Fibroblast of peridontal ligament (primary cell): ENCODE measurements around the gene MAMDC4.
"Not testable (repeated sequence)": the region's sequence is repeated elsewhere in the genome, so short reads cannot be mapped to it uniquely, and the experiment has no call there.

ENCODE experiments used
- DNase-seq: peaks from one replicate; pipeline ENCODE4 v3.0.0-alpha.2; 2010; ENCODE audit errors: extremely low read depth

Gene MAMDC4

DNA sequence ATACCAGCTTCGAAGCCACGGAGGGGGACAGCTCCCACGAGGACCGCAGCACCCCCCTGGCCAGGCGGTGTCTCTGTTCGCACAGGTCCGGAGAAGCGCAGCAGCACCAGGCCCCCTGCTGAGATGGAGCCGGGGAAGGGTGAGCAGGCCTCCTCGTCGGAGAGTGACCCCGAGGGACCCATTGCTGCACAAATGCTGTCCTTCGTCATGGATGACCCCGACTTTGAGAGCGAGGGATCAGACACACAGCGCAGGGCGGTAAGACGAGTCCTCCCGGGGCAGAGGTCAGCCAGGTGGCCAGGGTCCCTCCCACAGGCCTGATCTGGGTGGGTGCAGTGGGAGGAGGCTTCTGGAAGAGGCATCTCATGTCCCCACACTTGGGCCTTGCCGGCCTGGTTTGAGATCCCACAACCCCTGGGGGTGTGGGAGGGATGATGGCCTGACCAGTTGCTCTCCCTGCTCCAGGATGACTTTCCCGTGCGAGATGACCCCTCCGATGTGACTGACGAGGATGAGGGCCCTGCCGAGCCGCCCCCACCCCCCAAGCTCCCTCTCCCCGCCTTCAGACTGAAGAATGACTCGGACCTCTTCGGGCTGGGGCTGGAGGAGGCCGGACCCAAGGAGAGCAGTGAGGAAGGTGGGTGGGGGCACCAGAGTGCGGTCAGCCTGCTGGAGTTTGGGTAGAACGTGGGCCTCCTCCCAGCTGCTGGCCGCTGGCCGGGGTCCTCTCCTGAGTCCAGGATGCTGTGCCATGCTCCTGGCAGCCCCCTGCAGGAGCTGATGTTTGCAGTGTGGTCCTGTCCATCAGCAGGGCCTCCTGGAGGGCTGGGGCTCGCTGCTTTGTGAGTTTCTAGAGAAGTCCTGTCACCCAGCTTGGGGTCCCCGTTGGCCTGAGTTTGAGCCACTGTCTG, 12.7 kb upstream of the MAMDC4 start:
- DNase-seq = no peak

DNA sequence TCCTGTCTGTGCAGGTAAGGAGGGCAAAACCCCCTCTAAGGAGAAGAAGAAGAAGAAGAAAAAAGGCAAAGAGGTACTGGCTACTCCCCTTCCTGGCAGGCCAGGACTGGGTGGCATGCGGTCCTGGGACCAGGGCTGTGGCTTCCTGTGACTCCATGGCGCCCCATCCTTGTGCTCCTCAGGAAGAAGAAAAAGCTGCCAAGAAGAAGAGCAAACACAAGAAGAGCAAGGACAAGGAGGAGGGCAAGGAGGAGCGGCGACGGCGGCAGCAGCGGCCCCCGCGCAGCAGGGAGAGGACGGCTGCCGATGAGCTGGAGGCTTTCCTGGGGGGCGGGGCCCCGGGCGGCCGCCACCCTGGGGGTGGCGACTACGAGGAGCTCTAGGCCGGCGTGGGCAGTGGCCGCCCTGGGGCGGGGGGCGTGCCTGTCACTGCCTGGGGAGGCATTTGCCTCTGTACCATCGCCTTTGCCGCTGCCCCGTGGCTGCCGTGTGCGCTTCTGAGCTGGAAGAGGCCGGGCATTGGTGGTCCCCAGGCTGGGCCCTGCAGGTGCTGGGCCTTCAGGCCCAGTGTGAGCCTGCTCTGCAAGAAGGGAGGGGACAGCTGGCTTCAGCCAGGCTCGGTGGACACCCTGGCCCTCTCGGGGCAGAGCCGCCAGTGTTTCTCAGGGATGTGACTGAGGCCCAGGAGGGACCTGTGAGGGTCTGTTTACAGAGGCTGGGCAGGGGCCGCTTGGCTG, 11.8 kb upstream of the MAMDC4 start:
- DNase-seq = no peak

DNA sequence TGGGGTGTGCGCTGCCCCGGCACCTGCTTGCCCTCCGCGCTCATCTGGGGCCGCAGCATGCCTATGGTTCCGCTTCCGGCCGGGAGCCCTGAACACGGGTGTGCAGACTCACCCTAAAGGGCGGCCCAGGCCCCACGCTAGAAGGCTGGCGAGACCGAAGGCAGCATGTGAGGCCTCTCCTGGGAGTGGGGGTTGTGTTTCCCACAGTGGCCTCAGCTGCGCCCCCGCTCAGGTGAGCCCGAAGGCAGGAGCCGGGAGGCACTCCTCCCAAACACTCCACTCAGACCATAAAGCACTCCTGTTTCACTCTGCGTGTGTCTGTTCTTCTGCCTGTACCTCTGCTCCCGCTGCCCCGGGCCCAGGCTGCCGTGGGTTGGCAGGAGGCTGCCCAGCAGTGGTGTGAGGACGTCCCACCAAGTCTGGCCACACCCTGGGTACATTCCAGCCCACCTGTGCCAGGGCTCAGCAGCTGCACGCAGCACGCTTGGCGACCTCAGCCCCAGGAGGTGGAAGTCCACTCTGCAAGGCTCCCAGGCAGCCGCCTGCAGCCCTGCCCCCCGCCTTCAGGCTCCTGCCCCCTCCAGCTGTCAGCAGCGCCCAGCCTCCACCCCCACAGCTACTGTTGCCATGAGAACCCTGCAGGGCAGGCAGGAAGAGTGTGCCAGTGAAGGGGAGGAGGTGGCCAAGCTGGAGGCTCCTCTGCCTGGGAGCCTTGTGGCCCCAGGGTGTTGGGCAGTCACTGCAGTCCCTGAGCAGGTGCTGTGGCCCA, 11.1 kb upstream of the MAMDC4 start:
- peak; percentile 32 for DNase-seq

DNA sequence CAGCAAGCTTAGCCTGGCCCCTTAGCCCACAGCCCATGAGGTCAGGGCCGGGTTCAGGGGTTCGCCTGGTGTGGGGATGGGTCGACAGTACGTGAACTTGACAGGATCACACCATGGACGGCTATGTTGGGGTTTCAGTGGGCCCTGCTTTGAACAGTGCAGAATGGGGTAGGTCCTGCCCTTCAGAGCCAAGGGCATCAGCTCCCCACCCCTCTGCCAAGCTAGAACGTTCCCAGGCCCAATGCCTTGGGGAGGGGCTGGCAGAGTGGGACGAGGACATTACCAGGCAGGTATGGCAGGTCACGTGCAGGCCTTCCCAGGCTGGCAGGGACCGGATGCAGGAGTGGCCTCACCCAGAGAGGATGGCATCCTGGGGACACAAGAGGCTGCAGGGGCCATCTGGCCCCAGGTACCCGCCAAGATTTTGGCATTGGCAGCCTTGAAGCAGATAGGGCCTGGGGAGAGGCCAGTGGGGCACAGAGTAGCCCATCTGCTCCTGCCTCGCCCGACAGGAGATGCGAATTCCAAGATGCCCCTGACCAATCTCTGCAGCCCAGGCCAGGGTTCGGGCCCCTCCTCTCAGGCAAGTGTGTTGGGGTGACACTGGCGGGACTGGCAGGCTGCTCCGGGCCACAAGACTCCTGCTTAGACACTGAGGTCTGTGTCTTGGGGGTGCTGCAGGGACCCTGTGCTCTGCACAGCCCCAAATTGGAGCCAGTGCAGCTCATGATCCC, 10.3 kb upstream of the MAMDC4 start:
- not testable (repeated sequence) for DNase-seq

DNA sequence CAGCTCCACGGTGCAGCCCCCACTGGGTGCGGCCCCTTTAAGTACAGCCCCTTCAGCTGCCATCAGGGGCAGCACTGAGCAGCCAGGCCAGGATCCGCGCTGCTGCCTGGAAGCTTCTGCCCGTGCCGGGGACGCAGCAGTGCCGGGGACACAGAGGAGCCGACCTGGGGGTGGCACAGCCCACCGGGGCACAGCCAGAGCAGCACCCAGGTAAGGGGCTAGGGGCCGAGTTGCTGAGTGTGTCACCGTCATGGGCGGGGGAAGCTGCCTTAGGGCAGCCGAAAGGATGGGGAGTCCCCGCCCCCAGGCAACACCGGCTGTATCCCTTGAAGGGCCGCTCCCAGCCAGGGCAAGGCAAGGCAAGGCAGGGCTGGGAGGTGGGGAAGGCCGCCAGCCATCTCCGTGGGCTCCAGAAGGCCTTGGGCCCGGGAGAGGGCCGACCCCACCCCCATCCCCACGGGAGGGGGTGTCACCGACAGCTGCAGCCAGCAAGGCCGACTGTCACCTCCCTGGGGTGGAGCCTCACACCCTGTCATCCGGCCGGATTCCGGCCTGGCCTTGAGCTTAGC, 9.7 kb upstream of the MAMDC4 start, which contains the start of gene AJM1:
Gene AJM1, plus strand, starts transcription at position 99 of the 569 bp plus-strand sequence. CDS start 1,937 bp downstream, outside the sequence.
- DNase-seq = peak; percentile 65

DNA sequence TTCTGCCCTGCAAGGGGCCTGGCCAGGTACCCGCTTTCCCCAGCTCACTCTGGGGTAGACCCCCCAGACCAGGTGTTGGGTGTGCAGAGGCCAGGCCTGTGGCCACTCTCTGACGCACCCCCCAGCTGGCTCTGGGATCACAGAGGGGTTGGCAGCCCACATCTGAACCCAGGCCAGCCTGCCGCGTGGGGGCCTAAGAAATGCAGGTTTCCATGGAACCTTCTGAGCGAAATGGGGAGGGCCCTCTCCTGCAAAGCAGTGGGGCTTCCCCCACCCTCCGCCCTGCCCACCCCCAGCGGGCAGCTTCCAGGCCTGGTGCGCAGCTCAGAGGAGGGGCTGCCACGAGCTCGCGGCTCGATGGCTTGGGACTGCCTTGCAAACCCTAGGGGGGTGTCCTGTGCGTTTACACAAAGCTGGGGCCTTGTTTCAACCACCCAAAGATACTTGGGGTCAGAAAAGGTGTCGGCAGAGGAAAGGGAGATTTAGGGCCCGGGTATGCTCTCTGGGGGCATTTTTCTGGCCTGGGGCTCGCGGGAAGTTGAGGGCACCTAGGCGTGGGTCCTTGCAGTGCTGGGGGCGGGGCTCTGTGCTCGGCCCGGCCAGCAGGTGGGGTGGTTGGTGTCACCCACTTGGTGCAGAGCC, 8.9 kb upstream of the MAMDC4 start:
- DNase-seq = not testable (repeated sequence)

DNA sequence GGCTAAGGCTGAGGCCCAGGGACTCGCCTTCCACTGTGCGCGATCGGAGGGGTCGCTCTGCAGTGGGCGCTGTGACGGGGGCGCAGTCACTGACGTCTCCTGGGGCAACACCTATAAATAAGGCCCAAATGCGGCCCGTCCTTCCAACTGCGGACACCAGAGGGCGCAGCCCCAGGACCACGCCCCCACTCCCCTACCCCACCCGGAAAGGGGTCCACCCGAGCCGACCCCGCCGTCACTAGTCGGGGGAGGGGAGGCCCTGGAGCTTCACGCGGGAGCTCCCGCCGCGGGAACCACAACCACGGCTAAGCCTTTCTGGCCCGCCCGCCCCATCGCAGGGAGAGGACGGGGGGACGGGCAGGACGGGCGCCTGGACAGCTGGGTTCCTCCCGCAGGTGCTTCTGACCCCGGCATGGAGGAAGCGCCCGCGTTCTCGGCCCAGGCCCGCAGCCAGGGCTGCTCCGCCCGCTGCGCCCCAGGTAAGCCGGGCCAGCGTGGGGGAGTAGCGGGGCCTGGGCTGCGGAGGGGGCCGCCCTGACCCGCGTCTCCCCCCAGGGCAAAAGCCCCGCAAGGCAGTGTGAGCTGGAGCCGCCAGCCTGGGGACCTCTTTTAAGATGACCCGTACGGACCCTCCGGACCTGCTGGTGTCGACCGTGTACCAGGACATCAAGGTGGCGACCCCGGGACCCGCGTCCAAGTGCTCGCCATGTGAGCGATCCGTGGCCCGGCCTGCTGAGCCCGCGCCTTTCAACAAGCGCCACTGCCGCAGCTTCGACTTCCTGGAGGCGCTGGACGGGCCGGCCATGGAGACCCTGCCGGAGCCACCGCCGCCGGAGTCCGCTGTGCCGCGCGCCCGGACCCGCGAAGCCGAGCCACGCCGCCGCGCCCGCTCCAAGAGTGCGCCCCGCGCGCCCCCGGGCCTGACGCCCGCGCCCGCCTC, 8.1 kb upstream of the MAMDC4 start:
- DNase-seq = not testable (repeated sequence)

DNA sequence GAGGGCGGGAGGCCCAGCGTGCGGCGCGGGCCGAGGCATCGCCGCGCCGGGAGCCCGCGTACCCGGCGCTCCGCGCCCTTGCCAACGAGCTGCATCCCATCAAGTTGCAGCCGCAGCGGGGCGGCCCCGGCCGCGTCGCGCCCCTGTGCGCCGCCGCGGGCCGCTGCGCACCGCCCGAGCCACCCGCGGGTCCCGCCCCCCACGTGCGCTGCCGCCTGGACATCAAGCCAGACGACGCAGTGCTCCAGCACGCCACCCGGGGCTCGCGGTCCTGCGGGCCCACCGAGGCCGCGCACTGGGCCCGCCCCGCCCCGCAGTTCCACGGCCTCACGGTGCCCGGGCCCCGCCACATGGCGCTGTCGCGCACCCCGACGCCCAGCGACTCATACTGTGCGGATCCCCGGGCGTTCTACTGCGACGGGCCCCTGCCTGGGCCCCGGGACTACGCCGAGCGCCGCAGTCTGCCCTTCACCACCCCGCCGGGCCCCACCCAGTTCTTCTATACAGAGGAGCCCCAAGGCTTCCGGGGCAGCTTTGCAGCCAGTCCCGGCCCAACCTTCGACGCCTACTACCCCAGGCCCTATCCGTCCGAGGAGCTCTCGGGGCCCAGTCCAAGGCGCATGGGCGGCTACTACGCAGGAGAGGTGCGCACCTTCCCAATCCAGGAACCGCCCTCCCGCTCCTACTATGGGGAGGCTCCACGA, 7.2 kb upstream of the MAMDC4 start:
- DNase-seq = no peak

DNA sequence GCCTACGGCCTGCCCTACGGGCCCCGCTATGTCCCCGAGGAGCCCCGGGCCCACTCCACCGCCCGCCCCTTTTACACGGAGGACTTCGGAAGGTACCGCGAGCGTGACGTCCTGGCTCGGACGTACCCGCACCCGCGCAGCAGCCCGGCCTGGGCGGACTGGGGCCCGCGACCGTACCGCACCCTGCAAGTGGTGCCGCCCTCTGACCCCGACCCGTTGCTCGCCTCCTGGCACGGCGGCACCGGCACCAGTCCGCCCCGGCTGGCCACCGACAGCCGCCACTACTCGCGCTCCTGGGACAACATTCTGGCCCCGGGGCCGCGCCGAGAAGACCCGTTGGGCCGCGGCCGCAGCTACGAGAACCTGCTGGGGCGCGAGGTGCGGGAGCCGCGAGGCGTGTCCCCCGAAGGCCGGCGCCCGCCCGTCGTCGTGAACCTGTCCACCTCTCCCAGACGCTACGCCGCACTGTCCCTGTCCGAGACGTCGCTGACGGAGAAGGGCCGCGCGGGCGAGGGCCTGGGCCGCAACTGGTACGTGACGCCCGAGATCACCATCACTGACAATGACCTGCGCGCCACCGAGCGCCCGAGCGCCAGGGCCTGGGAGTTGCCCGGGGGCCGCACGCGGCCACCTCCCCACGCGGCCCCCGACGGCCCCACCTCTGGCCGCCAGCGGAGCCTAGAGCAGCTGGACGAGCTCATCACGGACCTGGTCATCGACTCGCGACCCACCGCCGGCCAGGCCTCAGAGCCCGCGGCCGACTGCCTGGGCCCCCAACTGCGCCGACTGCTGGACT, 6.5 kb upstream of the MAMDC4 start:
- no peak for DNase-seq

DNA sequence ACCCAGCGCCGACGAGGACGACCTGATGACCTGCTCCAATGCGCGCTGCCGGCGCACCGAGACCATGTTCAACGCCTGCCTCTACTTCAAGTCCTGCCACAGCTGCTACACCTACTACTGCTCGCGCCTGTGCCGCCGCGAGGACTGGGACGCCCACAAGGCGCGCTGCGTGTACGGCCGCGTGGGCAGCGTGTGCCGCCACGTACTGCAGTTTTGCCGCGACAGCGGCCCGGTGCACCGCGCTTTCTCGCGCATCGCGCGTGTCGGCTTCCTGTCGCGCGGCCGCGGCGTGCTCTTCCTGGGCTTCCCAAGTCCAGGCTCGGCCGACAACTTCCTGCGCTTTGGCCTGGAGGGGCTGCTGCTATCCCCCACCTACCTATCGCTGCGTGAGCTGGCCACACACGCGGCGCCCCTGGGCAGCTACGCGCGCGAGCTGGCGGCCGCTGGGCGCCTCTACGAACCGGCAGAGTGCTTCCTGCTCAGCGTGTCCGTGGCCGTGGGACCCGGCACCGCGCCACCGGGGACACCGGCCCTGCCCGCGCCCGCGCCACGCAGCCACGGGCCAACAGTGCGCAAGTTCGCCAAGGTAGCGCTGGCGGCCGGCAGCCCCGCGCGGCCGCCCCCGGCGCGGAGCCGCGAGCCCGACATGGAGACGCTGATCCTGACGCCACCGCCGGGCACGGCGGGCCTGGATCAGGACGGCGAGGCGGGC, 5.6 kb upstream of the MAMDC4 start:
- DNase-seq = no peak

DNA sequence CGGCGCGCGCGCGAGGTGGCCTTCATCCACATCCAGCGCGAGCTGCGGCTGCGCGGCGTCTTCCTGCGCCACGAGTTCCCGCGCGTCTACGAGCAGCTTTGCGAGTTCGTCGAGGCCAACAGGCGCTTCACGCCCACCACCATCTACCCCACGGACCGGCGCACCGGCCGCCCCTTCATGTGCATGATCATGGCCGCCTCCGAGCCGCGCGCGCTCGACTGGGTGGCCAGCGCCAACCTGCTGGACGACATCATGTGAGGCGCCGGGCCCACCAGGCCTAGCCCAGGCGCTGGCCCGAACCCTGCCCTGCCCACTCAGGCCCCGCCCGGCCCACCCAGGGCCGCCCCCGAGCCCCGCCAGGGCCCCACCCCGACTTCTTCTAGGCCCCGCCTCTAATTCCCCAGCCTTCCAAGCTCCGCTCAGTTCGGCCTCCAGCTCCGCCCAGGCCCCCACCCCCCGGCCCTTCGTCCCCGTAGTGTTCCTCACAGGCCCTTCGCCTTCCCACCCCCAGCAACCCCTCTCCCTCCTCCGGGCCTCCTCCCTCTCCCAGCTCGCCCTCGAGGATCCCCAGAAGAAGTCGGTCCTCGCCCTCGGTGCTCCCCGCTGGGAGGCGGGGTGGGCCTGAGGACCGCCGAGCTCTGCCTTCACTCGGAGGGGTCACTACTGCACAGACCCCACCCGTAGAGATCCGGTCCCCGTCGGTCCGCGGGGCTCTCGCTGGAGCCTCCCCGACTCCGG, 4.9 kb upstream of the MAMDC4 start:
- DNase-seq = peak; percentile 52

DNA sequence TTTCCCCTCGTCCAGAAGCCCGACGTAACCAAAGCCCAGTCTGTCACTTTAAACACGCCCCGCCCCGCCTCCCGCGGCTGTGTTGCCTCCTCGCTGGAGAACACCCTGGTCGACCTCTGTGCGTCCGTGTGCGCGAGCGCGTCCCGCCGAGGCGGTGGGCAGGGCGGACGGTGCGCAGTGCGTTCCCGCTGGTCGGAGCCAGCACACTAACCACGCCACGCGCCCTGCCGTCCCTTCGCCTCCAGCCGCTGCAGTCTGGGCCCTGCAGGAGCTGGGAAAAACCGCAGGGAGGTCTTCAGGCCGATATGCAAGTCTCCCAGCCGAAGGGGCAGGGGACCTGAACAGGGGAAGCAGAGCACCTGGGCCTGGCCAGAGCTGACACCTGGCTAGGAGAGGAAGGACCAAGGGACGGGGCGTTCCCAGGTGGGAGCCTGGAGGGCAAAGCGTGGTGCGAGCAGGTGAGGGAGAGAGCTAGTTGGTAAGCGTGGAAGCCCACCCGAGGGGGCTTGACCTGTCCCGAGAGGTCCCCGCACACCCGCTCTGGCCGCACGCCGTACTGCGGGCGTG, 4.2 kb upstream of the MAMDC4 start:
- peak; percentile 72 for DNase-seq

DNA sequence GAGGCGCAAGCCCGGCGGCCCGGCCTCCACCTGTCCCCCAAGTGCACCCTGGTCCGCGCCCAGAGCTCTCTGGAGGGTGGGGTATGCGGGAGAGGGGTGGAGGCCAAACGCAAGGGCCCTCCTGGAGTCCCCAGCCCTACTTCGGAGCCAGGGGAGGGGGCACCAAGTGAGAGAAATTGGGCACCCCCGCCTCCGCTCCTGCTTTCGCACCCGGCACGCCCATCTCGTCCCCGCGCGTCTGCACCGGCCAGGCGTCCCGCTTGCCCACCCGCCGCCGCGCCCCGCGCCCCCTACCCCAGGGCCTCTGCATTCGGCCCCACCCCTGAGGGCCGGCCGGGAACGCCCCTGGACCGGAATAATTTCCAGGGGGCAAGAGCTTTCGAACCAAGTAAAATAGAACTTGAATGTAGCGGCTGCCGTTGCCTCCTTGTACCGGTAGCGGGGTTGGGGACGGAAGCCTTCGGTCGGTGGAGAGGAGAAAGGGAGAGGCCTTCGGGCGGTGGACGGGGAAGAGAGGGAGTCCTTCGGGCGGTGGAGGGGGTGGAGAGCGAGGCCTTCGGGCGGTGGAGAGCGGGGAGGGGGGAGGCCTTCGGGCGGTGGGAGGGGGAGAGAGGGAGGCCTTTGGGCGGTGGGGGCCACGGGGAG, 3.6 kb upstream of the MAMDC4 start:
- DNase-seq = no peak

DNA sequence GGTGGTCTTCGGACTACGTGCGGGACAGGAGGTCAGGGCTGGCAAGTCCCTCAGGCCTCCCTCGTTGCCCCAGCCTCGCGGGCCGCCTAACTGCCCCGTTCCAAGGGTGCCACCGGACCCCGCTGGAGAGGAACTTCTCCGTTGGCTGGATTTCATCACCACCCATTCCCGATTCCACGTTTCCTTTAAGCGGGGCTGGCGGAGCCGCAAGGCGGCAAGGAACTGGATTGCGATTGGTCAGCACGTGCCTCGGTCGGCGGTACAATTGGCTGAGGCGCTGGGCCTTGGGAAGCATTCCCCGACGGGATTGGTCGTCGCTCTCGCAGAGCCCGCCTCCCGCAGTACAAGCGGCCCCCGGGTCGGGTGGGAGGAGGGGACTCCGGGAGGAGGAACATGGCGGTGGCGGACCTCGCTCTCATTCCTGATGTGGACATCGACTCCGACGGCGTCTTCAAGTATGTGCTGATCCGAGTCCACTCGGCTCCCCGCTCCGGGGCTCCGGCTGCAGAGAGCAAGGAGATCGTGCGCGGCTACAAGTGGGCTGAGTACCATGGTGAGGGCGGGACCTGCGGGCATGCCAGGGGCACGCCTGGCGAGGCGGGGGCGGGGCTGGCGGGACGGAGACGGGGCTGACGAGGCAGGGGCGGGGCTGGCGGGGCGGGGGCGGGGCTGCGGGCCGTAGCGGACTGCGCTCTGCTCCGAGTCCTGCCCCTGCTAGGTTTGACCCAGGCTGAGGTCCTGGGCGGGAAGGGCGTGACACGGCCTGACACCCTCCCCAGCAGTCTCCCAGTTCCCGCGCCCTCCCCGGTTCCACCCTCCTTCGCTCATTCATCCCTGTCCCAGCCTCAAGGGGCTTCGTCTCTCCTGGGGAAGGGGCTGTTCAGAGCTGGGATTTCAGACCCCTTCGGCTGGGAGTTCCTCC, 2.8 kb upstream of the MAMDC4 start, which contains the start of gene PHPT1:
Gene PHPT1, plus strand, starts transcription at position 372 of the 922 bp plus-strand sequence. Its CDS starts 22 bp downstream, at position 394.
- peak; percentile 99 for DNase-seq
